NCI-H1694 treated with DMSO at 0.1 percent for 48 hours (cell line): Measurements from ENCODE around the gene MFSD6L.
"Not testable (repeated sequence)": the region's sequence is repeated elsewhere in the genome, so short reads cannot be mapped to it uniquely, and the experiment has no call there.

Experiments
- DNase-seq: peaks from one replicate; lab custom pipeline; 2025; lab: John Stamatoyannopoulos, UW

MFSD6L gene

DNA sequence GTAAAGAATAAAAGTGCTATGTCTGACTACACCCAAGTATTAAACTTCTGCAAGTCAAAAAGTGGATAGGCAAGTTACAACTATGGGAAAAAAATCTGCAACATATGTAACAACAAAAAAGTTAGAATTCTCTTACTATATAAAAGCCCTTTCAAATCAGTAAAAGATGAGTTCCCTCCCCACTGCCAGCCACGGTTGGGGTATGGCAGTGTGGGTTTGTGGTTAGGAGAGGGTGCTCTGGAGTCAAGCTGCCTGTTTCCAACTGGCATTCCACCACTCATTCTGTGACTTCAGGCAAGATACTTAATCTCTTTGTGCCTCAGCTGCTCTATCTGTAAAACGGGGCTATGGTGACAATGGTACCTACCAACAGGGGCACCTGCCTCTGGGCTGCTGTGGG, 26.6 kb upstream of the MFSD6L start:
- DNase-seq = no peak

DNA sequence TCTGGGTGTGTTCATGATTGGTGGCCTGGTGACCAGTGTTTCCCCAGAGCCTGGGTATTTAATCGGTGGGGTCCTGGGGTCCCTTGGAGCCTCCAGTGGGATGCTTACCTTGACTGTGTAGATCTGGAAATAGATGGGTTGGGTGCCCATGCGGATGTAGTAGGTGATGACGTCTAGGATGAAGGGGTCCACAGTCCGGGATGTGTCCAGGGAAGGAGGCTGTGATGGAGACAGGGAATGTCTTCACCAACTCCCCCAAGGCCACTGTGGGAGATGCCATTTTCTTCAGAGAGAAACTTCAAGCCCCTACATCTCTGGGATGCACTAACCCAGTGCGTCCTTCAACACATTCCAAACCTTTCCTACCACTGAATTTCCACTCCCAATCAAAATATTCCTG, 24.1 kb upstream of the MFSD6L start:
- no peak for DNase-seq

DNA sequence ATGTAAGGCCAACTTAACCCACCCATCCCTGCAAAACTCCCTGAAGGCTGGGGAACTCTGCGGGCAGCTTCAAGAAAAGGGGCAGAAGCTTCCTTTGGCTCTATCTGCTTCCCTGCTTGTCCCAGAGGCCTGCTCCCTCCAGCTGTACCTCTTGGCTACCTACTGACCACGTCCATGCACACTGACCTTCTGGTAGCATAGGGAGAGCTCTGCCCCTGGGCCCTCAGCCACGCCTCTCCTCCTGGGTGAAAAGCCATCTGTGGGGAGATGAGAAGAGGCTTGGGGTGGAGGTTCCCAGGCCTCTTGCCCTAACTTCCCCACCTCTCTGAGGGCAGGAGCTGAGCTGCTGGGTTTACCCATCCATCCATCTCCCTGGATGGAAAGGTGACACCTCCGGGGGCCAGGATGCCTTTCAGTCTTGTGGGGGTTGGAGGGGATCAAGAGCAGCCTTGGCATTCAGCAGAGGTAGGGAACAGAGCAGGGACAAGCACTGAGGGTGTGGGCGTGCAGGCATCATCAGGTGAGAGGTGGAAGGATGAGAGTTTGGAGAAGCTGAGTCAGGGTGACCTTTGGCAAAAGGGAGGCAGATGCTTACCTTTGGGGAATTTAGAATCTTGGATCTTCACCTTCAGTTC, 23.4 kb upstream of the MFSD6L start:
- DNase-seq = no peak

DNA sequence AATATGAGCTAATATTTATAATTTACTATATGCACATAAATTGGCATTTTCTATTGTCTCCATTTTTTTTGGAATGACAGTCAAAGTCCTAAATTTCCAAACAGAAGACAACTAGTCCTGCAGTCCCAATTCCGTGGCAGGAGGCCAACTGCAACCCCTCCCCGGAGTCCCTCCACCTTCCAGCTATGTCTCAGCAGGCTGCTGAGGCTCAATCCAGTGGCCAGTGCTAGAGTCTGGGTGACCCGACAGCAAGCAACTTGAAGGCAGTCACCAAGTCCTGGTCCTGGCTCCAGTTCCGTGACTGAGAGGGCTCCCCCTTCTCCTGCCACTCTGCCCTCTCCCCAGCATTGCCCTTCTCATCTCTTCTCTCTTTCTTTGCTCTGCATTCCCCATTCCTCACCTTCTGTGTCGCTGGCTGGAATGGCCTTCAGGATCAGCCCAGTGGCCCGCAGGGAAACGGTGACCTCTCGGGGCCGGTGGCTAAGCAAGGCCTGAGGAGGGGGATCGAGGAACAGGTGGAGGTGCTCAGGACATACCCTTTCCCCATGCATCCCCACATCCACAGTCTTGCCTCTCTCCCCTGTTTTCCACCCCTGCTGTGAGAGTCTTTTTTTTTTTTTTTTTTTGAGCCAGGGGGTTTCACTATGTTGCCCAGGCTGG, 22.4 kb upstream of the MFSD6L start:
- DNase-seq = no peak

DNA sequence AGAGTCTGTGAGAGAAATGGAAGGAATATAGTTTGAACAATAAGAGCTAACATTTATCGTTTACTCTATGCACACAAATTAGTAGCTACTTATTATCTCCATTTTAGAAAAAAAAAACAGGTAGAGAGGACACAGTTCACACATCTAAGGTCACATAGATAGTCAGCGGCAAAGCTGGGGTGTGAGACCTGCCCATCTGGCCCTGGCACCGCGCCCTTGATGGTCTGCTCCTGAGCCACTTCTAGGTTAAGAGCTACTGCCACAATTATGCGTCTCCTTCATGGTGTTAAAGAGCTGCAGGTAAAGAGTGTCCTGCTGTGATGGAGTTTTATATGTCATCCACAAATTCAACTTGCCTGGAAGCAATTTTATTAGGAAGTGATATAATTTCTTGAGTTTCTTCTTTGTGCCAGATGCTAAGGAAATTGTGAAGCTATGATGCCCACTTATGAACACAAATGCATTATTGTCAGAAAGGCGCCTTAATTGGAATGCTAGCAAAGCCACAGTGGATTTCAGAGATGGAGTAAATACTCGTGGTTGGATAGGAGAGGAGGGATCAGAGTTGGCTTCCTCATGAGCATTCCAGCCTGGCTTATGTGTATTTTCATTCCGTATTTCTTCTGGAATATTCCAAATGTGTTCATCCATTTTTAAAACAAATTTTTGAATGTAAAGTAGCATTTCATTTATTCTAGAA, 21.3 kb upstream of the MFSD6L start:
- DNase-seq = no peak

DNA sequence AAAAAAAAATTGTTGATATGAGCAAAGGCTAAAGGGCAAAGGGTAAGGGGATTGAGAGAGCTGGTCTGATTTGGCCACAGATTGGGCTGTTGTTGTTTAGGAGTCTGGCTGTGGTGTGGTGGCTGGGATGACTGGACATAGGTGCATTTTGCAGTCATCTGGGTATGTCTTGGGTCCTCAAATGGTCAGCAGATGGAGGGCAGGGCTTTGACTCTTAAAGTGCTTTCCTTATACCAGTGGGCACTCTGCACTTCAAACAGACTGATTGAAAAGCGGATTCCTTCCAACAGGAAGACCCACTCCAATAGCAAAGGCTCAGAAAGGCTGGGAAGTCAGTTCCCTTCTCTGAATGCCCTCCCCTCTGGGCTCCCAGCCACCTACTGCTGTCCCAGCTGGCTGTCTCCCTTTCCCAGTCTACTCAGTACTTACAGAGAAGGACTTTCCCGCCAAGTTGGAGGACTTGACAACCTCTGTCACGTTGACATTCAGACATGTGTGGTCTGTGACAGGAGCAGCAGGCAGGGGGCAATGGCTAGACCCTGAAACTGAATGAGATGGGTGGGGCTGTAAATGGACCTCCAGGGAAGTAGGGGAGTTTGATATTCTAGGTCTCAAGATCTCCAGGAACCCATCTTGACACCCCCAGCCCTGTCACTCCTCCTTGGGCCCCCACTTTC, 19.6 kb upstream of the MFSD6L start:
- DNase-seq = no peak

DNA sequence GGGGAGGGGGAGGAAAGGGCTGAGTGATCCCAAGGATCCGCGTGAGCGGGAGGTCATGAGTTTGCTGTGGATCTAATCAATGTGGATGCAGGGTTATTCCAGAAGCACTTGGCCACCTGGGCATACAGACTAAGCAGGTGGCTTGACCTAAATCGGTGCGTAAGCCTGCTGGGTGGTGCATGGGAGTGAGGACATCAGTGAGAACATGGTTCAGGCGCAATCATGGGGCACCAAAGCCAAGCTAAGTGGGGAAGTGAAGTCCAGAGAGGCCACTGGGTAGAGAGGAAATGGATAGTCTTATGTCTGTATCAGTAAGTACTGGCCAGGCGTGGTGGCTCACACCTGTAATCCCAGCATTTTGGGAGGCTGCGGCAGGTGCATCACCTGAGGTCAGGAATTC, 18.9 kb upstream of the MFSD6L start:
- DNase-seq = no peak

DNA sequence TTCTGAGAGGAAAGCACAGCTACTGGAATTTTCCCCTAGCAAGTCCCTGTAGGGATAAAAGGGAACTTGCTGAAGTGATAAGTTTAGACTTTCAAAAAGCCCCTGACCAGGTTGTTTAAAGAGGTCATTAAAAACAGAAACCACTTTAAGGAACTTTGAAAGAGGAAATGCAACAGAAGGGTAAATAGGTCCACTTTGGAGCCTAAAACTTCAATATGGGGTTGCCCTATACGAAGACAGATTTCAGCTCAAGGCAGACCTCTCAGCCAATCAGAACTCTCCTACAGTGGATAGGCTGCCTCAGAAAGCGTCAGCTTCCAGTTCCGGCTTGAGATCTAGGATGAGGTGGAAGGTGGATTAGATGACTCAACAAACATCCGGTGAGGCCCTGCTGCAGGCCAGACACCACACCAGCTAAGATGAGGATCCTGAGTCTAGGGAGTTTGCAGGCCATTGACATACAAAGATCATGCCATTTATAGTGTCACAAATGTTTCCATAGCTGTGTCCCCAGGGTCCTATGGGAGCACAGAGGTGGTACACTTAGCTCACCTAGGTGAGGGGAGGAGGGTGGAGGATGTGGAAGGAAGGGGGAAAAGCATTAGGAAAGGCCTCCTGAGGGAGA, 7.9 kb upstream of the MFSD6L start:
- no peak for DNase-seq

DNA sequence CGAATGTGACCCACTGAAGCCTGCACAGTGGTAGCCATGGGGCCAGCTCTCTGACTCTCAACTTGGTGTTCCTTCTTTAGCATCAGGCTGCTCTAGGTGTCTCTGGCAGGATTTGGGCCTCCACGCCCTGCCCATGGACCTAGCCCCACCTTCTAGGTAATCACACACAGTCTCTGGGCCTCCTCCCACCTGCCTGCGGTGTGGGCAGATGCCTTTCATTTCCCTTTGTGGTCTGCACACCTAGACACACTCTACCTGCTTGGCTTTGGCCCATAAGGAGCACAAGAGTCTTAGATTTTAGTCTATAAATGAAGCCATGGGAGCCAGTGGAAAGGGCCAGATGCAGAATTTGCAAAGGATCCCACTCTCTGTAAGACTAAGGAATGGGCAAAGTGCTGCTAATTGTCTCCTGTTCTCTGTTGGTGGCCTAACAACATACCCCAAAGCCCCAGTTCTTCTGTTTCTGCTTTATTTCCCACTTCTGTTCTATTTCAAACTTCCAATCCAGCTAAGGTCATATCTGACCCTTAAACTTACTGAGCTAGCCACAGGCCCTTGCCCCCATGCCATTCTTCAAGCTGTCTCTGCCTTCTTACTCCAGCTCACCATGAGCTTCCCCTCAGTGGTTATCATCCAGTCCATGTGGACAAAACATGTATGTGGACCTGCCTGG, 7.2 kb upstream of the MFSD6L start:
- no peak for DNase-seq

DNA sequence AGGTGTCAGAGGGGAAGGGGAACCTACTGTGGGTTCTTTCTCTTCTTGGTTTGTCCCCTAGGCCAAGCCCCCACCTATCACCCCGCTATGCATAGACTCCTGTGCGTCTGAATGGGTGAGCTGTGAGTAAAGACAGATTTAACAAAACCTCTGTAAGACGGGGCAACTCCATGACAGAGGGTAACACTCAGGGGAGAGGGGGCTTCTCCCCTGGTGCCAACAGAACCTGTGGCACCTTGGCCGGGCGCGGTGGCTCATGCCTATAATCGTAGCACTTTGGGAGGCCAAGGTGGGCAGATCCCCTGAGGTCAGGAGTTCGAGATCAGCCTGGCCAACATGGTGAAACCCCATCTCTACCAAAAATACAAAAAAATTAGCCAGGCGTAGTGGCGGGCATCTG, 6.2 kb upstream of the MFSD6L start:
- DNase-seq = not testable (repeated sequence)

DNA sequence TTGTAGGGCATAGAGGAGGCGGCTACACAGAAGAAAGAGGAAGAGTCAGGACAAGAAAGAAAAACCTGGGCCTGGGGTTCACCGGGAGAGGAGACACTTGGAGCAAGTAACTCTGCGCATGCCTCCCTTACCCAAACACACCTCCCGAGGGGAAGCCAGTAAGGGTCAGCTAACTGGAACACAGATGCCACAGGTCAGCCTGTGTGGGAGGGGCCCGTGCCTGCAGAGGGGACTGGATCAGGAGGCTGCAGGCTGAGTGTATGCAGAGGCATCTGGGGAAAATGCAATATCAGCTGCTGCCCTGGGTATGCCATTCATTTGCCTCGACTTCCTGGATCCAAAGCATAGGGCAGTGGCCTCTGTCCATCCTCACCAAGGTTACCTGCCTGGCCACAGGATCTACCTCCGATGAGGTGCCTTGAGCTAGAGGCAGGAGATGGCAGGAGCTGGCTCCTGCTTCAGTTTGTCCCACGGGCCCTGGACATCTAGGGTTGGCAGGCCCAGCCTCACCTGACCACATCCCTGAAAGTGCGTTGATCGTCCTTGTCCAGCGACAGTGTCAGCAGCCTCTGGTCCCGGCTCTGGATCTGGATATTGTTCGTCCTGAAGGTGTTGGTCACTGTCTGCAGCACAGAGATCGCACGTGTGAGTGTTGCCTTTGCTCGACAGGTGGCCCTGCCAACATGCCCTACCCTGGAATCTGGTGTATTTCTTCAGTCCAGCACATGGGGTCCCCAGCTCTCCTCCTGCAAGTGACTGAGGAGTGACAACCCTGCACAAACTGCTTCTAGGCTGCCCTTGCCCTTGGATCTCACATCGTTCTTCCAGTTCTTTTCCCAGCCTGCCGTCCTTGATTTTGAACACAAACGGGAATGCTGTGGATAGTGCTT, 4.6 kb upstream of the MFSD6L start:
- peak; percentile 4 for DNase-seq

DNA sequence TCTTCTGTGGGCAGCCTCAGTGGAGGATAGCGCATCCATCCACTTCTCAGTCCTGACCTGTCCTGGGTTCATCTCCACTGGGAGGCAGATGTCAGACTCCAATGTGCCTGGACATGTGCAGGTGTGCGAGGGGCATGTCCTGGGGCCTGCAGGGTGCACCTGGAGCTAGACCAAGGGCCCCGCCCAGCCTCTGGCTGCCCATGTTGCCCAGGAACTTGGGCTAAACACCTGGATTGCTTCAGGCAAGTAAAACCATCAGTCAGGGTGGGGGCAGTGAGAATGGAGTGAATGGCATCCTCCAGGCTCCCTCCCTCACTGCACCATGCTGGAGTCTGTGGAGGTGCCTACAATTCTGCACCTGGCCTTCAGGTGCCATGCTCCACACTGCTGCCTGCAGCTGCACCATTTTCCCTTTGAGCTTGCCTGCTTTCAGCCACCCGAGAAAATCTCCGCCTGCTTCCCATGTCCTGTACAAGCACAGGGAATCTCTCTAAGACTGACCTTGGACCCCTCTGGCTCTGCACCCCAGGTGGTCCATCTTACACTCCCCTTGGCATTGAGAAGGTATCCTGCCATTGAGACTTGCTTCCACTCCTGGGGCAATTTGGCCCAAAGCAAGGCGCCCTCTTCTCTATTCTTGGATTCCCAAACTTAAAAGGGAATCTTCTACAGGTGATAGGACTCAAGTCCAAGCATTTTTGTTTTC, 2.1 kb upstream of the MFSD6L start:
- no peak for DNase-seq

DNA sequence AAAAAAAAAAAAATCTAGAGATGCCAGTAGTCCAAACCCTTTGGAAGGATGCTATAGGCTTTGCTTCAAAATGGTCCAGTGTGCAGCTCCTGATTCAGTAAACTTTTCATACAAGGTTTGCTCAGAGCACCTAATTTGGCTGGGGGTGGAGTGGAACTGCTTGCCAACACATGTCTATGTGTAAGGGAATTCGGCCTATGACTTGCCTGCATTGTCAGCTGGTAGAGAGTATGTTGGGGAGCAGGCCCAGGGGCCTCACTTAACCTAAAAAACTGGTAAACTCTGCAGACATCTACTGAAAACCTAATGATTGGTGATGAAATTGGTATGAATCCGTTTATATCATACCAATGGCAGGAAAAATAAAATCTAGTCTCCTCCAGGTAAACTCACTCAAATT, 1.5 kb upstream of the MFSD6L start:
- DNase-seq = no peak

DNA sequence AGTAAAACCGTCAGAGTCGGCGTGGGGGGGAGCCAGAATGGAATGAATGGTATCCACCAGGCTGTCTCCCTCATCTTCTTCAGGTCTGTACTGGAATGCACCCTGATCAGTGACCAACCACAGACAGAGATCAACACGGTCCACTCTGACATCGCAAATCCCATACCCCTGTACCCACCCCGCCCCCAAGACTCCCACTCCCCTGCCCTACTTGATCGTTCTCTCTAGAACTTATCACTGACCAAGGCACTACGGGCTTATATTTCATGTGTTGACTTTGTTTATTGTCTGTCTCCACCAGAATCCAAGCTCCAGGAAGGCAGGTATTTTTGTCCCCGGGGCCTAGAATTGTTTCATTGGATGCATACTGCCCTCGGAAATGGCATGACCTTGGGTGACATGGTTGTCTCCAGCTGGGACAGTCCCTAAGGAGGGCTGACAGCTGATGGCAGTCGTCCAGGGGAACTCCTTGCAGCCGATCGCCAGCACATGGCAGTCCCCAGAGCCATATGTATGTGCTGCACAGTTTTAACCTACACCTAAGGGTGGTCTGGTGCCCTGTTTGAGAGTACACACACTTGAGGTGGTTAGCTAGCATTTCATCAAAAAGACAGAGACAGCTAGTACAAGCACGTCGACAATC, 526 bp upstream of the MFSD6L start:
- DNase-seq = no peak

DNA sequence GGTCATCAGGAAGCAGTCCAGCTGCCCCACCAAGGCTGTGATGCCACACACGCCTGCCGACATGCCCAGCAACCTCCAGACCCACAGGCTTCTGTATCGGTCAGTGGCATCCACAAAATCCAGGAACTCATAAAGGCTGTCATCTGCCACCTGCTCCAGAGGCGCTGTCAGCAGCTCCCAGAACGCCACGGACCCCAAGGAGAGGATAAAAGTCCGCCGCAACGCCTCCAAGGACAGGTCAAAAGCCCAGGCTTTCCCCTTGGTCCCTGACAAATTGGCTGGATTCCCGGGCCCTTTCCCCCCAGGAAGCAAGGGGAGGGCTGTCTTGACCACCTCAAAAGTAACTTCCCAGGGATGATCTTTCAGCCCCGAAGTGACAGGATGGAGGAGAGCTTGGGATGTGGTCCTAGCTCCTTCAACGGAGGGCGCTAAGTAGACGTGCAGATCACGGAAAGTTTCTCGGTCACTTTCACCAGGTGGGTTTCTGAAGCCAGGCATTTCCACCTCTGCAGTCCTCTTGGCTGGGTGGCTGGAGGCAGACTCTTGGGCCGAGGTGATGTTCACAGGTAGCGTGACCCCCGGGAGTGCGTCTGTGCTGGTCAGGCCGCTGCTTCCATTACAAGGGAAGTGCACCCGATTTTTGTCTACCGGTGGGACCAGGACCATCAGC, 854 bp downstream of the MFSD6L start:
- no peak for DNase-seq

DNA sequence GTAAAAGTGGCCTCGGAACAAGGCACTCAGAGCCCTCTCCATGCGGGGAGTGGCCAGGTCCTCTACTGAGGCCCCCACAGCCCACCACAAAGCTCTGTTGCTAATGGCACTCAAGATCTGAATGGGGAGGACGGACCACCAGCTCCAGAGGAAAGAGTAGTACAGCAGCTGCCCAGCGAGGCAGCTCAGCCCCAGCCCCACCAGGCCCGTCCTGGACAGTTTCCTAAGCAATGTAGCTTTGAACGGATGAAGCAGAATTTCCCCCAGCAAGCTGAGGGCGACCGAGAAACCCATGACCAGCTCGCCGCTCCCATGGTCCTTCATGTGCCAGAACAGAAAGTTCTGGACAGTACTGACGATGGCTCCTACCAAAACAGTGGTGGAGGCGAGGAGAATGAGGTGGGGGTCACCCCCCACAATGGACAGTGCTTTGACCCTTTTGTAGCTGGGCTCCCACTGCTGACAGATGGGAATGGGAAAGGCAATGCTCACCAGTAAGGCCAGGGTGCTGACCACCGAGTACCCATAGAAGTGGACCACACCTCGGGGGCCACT, 1.5 kb downstream of the MFSD6L start:
- DNase-seq = no peak

DNA sequence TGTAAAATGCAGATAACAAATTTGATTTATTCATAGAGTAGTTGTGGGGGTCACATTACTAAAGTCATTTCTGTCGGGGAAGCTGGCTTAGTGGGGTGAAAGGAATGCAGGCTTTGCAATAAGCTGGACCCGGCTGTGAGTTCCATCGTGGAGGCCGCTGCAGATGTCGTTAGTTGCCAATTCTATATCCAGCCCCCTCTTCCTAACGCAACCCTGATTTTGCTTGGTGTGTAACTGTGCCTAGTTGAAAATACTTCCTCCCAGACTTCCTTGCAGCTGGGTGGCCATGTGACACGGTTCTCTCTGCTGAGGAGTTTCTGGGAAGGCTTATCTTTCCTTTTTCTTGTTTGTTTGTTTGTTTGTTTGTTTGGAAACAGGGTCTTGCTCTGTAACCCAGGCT, 4.5 kb downstream of the MFSD6L start:
- no peak for DNase-seq

DNA sequence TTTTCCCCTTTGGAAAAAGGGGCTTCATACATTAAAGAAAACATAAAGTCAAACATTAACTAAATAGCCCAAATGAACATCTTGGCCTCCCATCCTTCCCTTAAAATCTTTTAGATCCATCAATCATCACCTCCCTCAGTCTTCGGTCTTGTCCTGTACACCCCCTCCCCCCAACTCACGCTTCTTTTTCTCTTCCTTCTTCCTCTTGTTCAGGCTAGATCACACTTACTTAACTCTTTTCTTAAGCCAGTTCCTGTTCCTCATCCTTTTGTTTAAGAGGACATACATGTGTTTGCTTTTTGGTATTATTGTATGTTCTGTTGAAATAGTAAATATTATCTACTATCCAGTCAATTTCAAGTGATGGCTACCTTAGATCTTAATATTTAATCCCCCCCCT, 5.5 kb downstream of the MFSD6L start:
- no peak for DNase-seq

DNA sequence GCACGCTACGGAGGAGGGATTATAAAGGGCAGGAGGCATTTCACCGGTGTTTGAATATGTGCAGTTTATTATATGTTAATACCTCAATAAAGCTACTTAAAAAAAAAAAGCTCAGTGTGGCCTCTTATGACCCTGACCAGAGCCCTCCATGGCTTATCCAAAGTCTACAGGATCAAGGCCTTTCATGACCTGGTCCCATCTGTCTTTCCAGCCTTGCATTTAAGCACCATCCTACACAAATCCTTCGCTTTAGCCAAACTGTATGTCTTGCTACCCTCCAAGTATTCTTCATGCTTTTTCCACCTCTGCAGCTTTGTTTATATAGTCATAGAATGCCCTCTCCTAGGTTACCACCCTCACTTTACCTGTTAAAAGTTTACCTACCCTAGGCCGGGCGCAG, 6.5 kb downstream of the MFSD6L start:
- DNase-seq = no peak
